Upper lobe of right lung (tissue), 1 donor: ENCODE data around the gene HOXB6. TPM values are rescaled to one million over a fixed set of nuclear protein-coding genes. Genes with fewer than 3 reads are reported as not detected.

Source experiments
- ATAC-seq: fragments of 200-7000 bp; cut with Tn5 transposase; one replicate; pipeline ENCODE4 v1.9.1; 2020; ENCODE audit warnings: mild to moderate bottlenecking, moderate library complexity
- DNase-seq: peaks from one replicate; pipeline ENCODE4 v3.0.0-alpha.2; 2020
- H3K27ac ChIP-seq: fragments of 200-600 bp; one replicate; pipeline ENCODE4 v1.8.0; 2022
- H3K27me3 ChIP-seq: fragments of 200-600 bp; one replicate; pipeline ENCODE4 v1.8.0; 2022; ENCODE audit warnings: mild to moderate bottlenecking
- H3K36me3 ChIP-seq: fragments of 200-600 bp; one replicate; pipeline ENCODE4 v1.8.0; 2022
- H3K4me1 ChIP-seq: fragments of 200-600 bp; one replicate; pipeline ENCODE4 v1.8.0; 2022
- H3K4me3 ChIP-seq: fragments of 200-600 bp; one replicate; pipeline ENCODE4 v1.8.0; 2022; ENCODE audit warnings: mild to moderate bottlenecking
- H3K9me3 ChIP-seq: fragments of 200-600 bp; one replicate; pipeline ENCODE4 v1.8.0; 2022
- intact Hi-C: fragments of 100-400 bp; cut with DNase I; formaldehyde crosslinking; loops from one replicate; pipeline ENCODE4 v1.11.0; 2022
- total RNA-seq: library from RNA; stranded (reverse); fragmentation: NEBNext Ultra II Directional; extraction: Animal tissue kit (Norgen Biotek cat#: 25700); gene quantifications from one replicate; pipeline ENCODE4 v1.2.1, GENCODE V29; 2021
- TF ChIP-seq, protein P1 (sequence below): fragments of 200-600 bp; IDR thresholded peaks from one replicate; pipeline ENCODE4 v1.8.0; 2022; ENCODE audit warnings: antibody characterized with exemption
- donor health status: DM: no; HTN: yes; CAD: no; lungs with severe emphysema.

The HOXB6 gene
- total RNA-seq, 1 donor from 2014 or later = 4.9 TPM

DNA sequence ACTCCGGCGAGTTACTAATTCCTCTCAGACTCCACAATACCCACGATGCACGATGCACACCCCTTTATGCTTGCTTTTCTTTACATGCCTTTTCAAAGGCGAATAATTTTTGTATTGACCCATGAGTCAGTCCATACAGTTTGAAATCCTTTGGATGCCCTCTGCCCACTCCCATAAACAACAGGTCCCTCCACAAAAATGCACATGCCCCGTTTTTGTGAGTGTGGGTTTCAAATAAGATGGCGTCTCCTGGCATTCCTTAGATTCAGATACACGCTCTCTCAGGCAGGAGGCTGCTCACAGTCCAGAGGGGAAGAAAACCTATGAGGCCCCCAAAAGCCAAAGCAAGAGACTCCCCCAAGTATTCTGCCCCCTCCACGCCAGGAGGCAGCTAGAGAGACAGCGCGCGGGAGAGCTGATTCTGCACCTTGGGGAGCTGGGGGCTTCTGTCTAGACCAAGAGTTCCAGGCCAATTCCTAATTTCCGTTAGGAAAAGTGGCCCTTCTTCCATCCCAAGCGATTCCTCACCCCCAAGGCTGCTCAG lies 40.9 kb upstream of the HOXB6 start:
- Histone ChIP-seq H3K27ac (no peak overlapping the region), H3K4me3 (no peak overlapping the region), H3K36me3 (no peaks in the 10 kb centered on the region), H3K27me3 (peaks cover 100% of the 10 kb centered on the region), H3K4me1 (peaks cover 9% of the 10 kb centered on the region), H3K9me3 (no peaks in the 10 kb centered on the region)
- TF ChIP-seq, protein P1, sequence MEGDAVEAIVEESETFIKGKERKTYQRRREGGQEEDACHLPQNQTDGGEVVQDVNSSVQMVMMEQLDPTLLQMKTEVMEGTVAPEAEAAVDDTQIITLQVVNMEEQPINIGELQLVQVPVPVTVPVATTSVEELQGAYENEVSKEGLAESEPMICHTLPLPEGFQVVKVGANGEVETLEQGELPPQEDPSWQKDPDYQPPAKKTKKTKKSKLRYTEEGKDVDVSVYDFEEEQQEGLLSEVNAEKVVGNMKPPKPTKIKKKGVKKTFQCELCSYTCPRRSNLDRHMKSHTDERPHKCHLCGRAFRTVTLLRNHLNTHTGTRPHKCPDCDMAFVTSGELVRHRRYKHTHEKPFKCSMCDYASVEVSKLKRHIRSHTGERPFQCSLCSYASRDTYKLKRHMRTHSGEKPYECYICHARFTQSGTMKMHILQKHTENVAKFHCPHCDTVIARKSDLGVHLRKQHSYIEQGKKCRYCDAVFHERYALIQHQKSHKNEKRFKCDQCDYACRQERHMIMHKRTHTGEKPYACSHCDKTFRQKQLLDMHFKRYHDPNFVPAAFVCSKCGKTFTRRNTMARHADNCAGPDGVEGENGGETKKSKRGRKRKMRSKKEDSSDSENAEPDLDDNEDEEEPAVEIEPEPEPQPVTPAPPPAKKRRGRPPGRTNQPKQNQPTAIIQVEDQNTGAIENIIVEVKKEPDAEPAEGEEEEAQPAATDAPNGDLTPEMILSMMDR = no peak
- intact Hi-C loops = no loop called here
- ATAC-seq (no peak), DNase-seq (no peak)

DNA sequence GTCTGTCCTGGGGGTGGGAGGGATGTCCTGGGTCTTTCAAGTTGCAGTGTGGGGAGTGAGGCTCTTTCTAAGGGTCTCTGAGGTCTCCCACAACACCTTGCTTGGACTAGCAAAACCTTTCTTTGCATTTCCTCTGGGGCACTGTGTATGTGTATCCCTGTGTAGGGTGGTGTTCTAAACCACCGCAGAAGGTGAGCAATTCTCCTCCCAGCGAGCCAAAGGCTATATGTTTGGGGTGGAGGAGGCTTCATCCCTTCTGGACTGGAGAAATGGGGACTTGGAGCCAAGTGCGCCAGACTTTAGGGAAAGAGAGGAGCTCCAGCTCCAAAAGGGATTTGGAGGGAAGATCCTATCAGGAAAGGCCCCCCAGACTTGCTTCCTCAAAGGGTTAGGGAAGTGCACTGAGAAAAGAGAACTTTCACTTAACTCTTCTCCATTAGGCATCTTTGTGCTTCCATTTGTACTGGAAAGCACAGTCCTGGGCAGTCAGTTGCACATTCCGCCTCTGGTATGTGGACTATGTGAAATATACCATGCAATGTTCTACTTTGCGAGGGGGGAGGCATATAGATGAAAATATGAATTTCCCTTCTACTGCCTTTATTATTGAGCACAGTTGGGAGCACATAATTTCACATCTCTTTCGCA lies 40.2 kb upstream of the HOXB6 start:
- H3K9me3 ChIP-seq = no peaks in the 10 kb centered on the region
- H3K4me1 ChIP-seq = peaks cover 9% of the 10 kb centered on the region
- intact Hi-C loops = no loop called here
- no peak for ATAC-seq
- TF ChIP-seq, protein P1 = no peak
- no peak for DNase-seq
- no peak overlapping the region for H3K27ac ChIP-seq
- H3K4me3 ChIP-seq = no peak overlapping the region
- H3K36me3 ChIP-seq = no peaks in the 10 kb centered on the region
- peaks cover 100% of the 10 kb centered on the region for H3K27me3 ChIP-seq

DNA sequence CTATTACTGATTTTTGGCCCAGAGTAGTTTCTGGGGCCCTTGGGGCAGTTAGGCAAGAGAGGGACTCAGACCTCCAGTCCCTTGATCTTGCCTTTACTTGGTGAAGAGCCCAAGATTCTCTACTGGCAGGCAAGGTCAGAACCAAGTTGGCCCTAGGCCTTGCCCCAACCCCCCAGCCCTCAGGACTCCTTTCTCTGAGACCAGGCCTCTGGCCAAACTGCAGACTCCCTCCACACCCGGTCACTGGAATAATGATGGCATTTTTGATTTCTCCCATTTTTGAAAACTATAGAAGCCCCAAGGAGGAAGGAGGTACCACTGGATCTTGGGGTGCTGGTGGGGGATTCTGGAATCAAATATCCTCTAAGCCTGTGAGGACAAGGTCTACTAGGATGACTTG lies 39.4 kb upstream of the HOXB6 start:
- no peak overlapping the region for H3K27ac ChIP-seq
- peaks cover 9% of the 10 kb centered on the region for H3K4me1 ChIP-seq
- DNase-seq = no peak
- intact Hi-C loops = no loop called here
- H3K36me3 ChIP-seq = no peaks in the 10 kb centered on the region
- TF ChIP-seq, protein P1 = no peak
- H3K9me3 ChIP-seq = no peaks in the 10 kb centered on the region
- H3K27me3 ChIP-seq = peaks cover 100% of the 10 kb centered on the region
- ATAC-seq = no peak
- H3K4me3 ChIP-seq = no peak overlapping the region

DNA sequence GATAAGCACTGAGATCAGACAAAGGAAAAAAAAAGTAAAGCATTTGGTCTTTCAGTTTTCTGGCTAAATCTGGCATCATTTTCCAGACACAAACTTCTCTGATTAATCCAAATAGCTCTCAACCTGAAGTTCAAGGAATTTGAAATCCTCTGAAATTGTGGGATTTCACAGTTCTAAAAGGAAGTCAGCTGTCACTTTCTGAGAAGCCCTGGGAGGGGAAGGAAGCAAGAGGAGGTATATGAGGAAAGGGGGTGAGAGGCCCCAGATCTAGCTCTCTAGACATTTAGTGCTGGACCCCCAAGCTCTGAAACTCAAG lies 38.9 kb upstream of the HOXB6 start:
- Histone ChIP-seq H3K27ac (no peak overlapping the region), H3K4me3 (no peak overlapping the region), H3K27me3 (peaks cover 100% of the 10 kb centered on the region), H3K36me3 (no peaks in the 10 kb centered on the region), H3K4me1 (peaks cover 9% of the 10 kb centered on the region), H3K9me3 (no peaks in the 10 kb centered on the region)
- no peak for ATAC-seq
- DNase-seq = no peak
- TF ChIP-seq, protein P1 = no peak
- intact Hi-C loops = no loop called here

DNA sequence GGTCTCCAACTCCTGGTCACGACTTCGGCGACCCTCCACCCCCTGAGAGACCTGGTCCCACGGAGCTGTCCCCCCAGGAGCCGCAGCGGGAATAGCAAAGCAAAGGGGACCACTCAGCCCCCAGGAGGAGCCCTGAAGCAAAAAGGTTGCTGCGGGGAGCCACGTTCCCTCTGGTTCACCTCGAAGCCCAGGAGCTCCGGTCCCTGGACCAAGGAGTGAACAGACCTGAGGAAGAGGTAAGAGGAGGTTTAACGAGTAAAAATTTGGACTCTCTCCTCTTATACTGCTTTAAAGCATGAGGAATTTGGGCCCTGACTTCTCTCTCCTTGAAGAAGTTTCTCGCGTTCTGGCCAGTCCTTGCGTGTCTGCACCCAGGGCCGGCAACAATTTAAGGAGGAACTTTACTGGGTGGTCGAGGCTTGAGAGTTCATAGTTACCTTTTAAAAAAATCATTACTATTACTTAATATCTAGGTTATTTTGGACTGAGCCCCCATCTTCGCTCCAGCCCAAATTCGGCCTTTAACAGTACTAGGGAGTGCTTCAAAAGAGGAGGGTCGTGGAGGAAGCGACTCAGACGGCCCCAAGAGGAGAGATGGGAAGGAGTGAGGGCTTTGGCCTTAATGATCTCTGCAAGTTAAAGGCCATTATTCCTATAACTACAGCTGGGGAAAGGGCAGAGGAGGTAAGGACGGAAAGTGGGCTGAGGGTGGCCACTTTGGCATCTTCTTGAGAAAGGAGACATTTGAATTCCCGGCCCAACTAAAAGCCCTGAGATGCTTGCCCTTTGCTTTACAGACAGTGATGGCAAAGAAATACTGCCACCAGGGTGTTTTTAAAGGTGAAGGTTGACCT lies 38.3 kb upstream of the HOXB6 start:
- no peaks in the 10 kb centered on the region for H3K36me3 ChIP-seq
- ATAC-seq = no peak
- no peak overlapping the region for H3K4me3 ChIP-seq
- H3K27me3 ChIP-seq = peaks cover 100% of the 10 kb centered on the region
- TF ChIP-seq, protein P1 = no peak
- H3K4me1 ChIP-seq = peaks cover 9% of the 10 kb centered on the region
- intact Hi-C loops = no loop called here
- DNase-seq = no peak
- no peaks in the 10 kb centered on the region for H3K9me3 ChIP-seq
- H3K27ac ChIP-seq = no peak overlapping the region
